NCI-H2227 treated with DMSO at 0.1 percent for 48 hours (cell line): ENCODE results near the gene PRDM2.
"Not testable (repeated sequence)": the region's sequence is repeated elsewhere in the genome, so short reads cannot be mapped to it uniquely, and the experiment has no call there.

Source experiments
- DNase-seq: peaks from one replicate; lab custom pipeline; 2025; lab: John Stamatoyannopoulos, UW

PRDM2 gene

GRCh38 chr1:13701271-13701640, 1.3 kb downstream of the PRDM2 start:
- no peak for DNase-seq

- DNase-seq, result no peak
Observed at GRCh38 chr1:13702425-13703127, 2.6 kb downstream of the PRDM2 start.

GRCh38 chr1:13703128-13703513, 3.1 kb downstream of the PRDM2 start:
- no peak for DNase-seq

- no peak for DNase-seq
Observed at GRCh38 chr1:13703558-13704490, 3.8 kb downstream of the PRDM2 start.

- no peak for DNase-seq
Observed at GRCh38 chr1:13706046-13706445, 6.1 kb downstream of the PRDM2 start.

- no peak for DNase-seq
Observed at GRCh38 chr1:13707164-13707563, 7.2 kb downstream of the PRDM2 start.

GRCh38 chr1:13708380-13708982, 8.5 kb downstream of the PRDM2 start:
- peak; percentile 23 for DNase-seq

GRCh38 chr1:13710086-13710485, 10.1 kb downstream of the PRDM2 start:
- DNase-seq, result no peak

GRCh38 chr1:13714851-13715250, 14.9 kb downstream of the PRDM2 start:
- no peak for DNase-seq

GRCh38 chr1:13715616-13716287, 15.8 kb downstream of the PRDM2 start:
- not testable (repeated sequence) for DNase-seq

- DNase-seq, result no peak
Observed at GRCh38 chr1:13722808-13723360, 22.9 kb downstream of the PRDM2 start.

GRCh38 chr1:13723810-13724209, 23.8 kb downstream of the PRDM2 start:
- DNase-seq, result no peak

- no peak for DNase-seq
Observed at GRCh38 chr1:13725714-13726175, 25.8 kb downstream of the PRDM2 start.

- no peak for DNase-seq
Observed at GRCh38 chr1:13728091-13728715, 28.2 kb downstream of the PRDM2 start.

- DNase-seq, result no peak
Observed at GRCh38 chr1:13730291-13730690, 30.3 kb downstream of the PRDM2 start.

- DNase-seq, result peak; percentile 14
Observed at GRCh38 chr1:13730751-13731482, 30.9 kb downstream of the PRDM2 start.

GRCh38 chr1:13731897-13732296, 31.9 kb downstream of the PRDM2 start:
- no peak for DNase-seq

- DNase-seq, result no peak
Observed at GRCh38 chr1:13732971-13733667, 33.1 kb downstream of the PRDM2 start.

- DNase-seq, result no peak
Observed at GRCh38 chr1:13733711-13734110, 33.7 kb downstream of the PRDM2 start.
